Measurements from ENCODE around the gene NRBP1.

DNA sequence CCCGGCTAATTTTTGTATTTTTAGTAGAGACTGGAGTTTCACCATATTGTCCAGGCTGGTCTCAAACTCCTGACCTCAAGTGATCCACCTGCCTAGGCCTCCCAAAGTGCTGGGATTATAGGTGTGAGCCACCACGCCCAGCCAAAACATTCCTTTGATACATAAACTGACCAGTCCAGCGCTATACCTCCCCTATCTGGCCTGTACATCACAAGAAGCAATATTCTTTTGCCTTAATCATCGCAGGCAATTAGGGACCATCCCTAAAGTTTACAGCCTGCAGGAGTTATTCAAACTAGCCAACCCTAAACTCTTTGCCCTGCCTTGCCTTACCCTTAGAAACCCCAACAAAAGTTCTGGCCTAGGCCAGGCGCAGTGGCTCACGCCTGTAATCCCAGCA, 12.3 kb upstream of the NRBP1 start:
- TF ChIP-seq, protein P1, sequence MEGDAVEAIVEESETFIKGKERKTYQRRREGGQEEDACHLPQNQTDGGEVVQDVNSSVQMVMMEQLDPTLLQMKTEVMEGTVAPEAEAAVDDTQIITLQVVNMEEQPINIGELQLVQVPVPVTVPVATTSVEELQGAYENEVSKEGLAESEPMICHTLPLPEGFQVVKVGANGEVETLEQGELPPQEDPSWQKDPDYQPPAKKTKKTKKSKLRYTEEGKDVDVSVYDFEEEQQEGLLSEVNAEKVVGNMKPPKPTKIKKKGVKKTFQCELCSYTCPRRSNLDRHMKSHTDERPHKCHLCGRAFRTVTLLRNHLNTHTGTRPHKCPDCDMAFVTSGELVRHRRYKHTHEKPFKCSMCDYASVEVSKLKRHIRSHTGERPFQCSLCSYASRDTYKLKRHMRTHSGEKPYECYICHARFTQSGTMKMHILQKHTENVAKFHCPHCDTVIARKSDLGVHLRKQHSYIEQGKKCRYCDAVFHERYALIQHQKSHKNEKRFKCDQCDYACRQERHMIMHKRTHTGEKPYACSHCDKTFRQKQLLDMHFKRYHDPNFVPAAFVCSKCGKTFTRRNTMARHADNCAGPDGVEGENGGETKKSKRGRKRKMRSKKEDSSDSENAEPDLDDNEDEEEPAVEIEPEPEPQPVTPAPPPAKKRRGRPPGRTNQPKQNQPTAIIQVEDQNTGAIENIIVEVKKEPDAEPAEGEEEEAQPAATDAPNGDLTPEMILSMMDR (IDR thresholded peaks at IDR 0.05), result no peak
- TF ChIP-seq POLR2A (IDR thresholded peaks at IDR 0.05), result no peak
